ENCODE measurements around the gene TEPSIN. TPM values are rescaled to one million over a fixed set of nuclear protein-coding genes. Genes with fewer than 3 reads are reported as not detected.

Gene TEPSIN
- total RNA-seq, 1 experiment from 2014 or later: 38.8 TPM

DNA sequence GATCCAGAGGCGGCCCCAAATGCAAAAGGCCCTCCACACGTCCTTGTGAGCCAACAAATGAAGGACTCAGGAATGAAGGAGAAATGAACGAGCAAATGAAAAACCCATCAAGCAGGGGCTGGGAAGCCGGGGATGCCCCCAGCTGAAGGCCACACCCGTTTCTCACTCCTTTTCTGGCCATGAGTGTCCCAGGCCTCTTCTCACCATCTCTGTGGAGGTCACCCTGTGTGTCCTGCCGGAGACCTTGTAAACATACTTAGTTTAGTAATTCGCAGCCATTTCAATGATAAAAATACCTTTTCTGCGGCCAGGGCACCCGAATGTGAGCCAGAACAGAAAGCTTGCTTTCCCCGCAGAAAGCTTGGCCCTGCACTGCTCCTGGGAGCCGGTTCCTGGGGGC is 51.7 kb downstream of the TEPSIN start:
- no peak overlapping the region for H3K56ac ChIP-seq (ENCODE audit: insufficient read length, low read depth, low read length)
- no CpG with 5 or more reads among the region's 11 CpGs for WGBS (ENCODE audit: extremely low coverage, insufficient read length, low lambda C conversion rate)
- H3K14ac ChIP-seq (ENCODE audit: insufficient read depth, low read length): no peak overlapping the region
- H3K9ac ChIP-seq (ENCODE audit: extremely low read depth, insufficient read length, low read length): no peak overlapping the region
- H3K36me3 Mint-ChIP-seq (ENCODE audit: insufficient read depth in 1 of 3, low read depth in 3 of 3): peaks cover 0 to 6% (median 4%) of the 10 kb centered on the region in 3 experiments; a peak in 4 of 7 replicates
- peaks cover 2 to 4% of the 10 kb centered on the region in 2 experiments; a peak in 1 of 4 replicates for H3K4me1 Mint-ChIP-seq
- no peak overlapping the region for H3K4me2 ChIP-seq (ENCODE audit: insufficient read depth, insufficient read length, low read length)
- no peak overlapping the region for H4K5ac ChIP-seq (ENCODE audit: insufficient read length, low read depth, low read length)
- no peak for DNase-seq
- H3K27ac Mint-ChIP-seq: 0 out of 7 replicates have a peak overlapping the region, but pooled peaks of 1 of the 3 experiments have one; percentile 23
- H3K79me2 ChIP-seq (ENCODE audit: insufficient read depth, low read length): no peaks in the 10 kb centered on the region
- H3K23ac ChIP-seq (ENCODE audit: insufficient read length, low read depth, low read length): no peak overlapping the region
- H3K27me3 ChIP-seq (ENCODE audit: insufficient read depth, low read length): no peaks in the 10 kb centered on the region
- no peaks in the 10 kb centered on the region for H3K27me3 Mint-ChIP-seq (ENCODE audit: low read depth)
- H4K20me1 ChIP-seq (ENCODE audit: control insufficient read depth, insufficient read depth, insufficient read length): no peaks in the 10 kb centered on the region
- H4K91ac ChIP-seq (ENCODE audit: insufficient read length, low read depth, low read length): no peak overlapping the region
- H3K9me3 ChIP-seq (ENCODE audit: control insufficient read depth, low read depth, low read length): no peaks in the 10 kb centered on the region
- H2BK120ac ChIP-seq (ENCODE audit: low read depth, low read length, poor library complexity, severe bottlenecking): no peak overlapping the region
- no peak overlapping the region for H2BK5ac ChIP-seq (ENCODE audit: insufficient read length, low read length)
- H3K18ac ChIP-seq (ENCODE audit: insufficient read length, low read depth, low read length): no peak overlapping the region
- H4K8ac ChIP-seq (replicated peaks; ENCODE audit: insufficient read length, low read depth, low read length): no peak overlapping the region
- no peak overlapping the region for H2BK12ac ChIP-seq (ENCODE audit: insufficient read length, low read depth, low read length)
- H3K79me1 ChIP-seq (ENCODE audit: insufficient read depth, low read depth, low read length, poor library complexity, severe bottlenecking): no peaks in the 10 kb centered on the region
- TF ChIP-seq CTCF (conservative IDR thresholded peaks at IDR 0.05): no peak
- no peak overlapping the region for H2AK5ac ChIP-seq (ENCODE audit: insufficient read length, low read length)
- H3K4ac ChIP-seq (ENCODE audit: low read depth, low read length): no peak overlapping the region
- no peak overlapping the region for H2BK20ac ChIP-seq (ENCODE audit: low read depth, low read length, poor library complexity, severe bottlenecking)
- H3K4me3 Mint-ChIP-seq: no peak overlapping the region
- H2AFZ ChIP-seq (ENCODE audit: low read length): no peak overlapping the region
- H2BK15ac ChIP-seq (ENCODE audit: low read depth, low read length): no peak overlapping the region
- H3K27ac ChIP-seq (ENCODE audit: insufficient read length, low read depth, low read length): no peak overlapping the region
- no peaks in the 10 kb centered on the region for H3K4me1 ChIP-seq (ENCODE audit: insufficient read depth, low read length)
- H3T11ph ChIP-seq (ENCODE audit: low read length): no peak overlapping the region
- H3K9me3 Mint-ChIP-seq: no peaks in the 10 kb centered on the region
- H3K23me2 ChIP-seq (ENCODE audit: insufficient read length, low read depth, low read length, poor library complexity, severe bottlenecking): no peaks in the 10 kb centered on the region
